ENCODE results near the gene ITSN2.

GRCh38 chr2:24176326-24176725, 184.0 kb downstream of the ITSN2 start:
- no peak for TF ChIP-seq POU2F2 (IDR thresholded peaks at IDR 0.05; ENCODE audit: low read depth, low read length)
- no peak for TF ChIP-seq POLR2A (IDR thresholded peaks at IDR 0.05; ENCODE audit: low read depth, low read length)
- TF ChIP-seq POLR2AphosphoS5 (IDR thresholded peaks at IDR 0.05; ENCODE audit: low read depth, low read length) = no peak
